Gastrocnemius medialis (tissue), 4 donors: ENCODE data around the gene BPIFB2.

Source experiments
- POLR2A ChIP-seq, 2 donors: fragments of 450-650 bp; IDR thresholded peaks; one replicate each; pipeline ENCODE4 v1.6.1; 2017; ENCODE audit warnings: antibody characterized with exemption in 2 of 2, mild to moderate bottlenecking in 2 of 2, moderate library complexity in 2 of 2
- TF ChIP-seq, protein P1 (sequence below), 5 experiments: fragments of 450-650 bp in 3 of 5; fragments of 200-600 bp in 2 of 5; sonication (generic) in 2 of 5; IDR thresholded peaks in 4 of 5; conservative IDR thresholded peaks in 1 of 5; 1 replicate in 4 of 5; 2 replicates in 1 of 5; pipeline ENCODE4 v1.5.1; 2016 to 2019; ENCODE audit warnings: antibody characterized with exemption in 5 of 5, mild to moderate bottlenecking in 3 of 5, moderate library complexity in 3 of 5

- TF ChIP-seq, protein P1, sequence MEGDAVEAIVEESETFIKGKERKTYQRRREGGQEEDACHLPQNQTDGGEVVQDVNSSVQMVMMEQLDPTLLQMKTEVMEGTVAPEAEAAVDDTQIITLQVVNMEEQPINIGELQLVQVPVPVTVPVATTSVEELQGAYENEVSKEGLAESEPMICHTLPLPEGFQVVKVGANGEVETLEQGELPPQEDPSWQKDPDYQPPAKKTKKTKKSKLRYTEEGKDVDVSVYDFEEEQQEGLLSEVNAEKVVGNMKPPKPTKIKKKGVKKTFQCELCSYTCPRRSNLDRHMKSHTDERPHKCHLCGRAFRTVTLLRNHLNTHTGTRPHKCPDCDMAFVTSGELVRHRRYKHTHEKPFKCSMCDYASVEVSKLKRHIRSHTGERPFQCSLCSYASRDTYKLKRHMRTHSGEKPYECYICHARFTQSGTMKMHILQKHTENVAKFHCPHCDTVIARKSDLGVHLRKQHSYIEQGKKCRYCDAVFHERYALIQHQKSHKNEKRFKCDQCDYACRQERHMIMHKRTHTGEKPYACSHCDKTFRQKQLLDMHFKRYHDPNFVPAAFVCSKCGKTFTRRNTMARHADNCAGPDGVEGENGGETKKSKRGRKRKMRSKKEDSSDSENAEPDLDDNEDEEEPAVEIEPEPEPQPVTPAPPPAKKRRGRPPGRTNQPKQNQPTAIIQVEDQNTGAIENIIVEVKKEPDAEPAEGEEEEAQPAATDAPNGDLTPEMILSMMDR (IDR thresholded peaks at IDR 0.05 in 4 of 5, conservative IDR thresholded peaks at IDR 0.05 in 1 of 5), result no peak
- TF ChIP-seq POLR2A (IDR thresholded peaks at IDR 0.05), result no peak
Measured at GRCh38 chr20:32960222-32960518, 47.3 kb upstream of the BPIFB2 start.
